Measurements from ENCODE around the gene SLC35G4. TPM values are rescaled to one million over a fixed set of nuclear protein-coding genes. Genes with fewer than 3 reads are reported as not detected.

The SLC35G4 gene
- total RNA-seq, 1 experiment from 2014 or later = not detected

DNA sequence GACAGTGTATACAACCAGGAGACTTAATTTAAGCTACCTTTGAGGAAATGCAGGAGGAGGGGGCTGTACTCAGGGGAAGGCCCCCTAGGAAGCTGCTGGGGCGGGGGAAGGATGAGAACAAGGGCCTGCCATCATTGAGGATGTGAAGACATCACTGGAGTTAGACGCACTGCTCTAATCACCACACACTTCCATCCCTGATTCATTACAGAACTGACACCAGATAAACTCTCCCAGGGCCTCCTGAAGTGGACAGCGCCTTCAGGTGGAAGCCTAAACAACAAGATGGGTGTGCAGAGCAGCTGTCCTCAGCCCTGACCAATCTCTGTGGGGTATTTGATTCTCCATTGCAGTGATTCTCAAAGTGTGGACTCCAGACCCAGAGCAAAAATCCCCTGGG lies 30.6 kb upstream of the SLC35G4 start:
- no CpG with 5 or more reads among the region's 3 CpGs for WGBS (ENCODE audit: extremely low coverage, insufficient read length, low lambda C conversion rate)
- Histone ChIP-seq H3K4ac (ENCODE audit: low read depth, low read length) (no peak overlapping the region), H3K14ac (ENCODE audit: insufficient read depth, low read length) (no peak overlapping the region), H2BK5ac (ENCODE audit: insufficient read length, low read length) (no peak overlapping the region), H4K91ac (ENCODE audit: insufficient read length, low read depth, low read length) (no peak overlapping the region), H4K20me1 (ENCODE audit: control insufficient read depth, insufficient read depth, insufficient read length) (no peaks in the 10 kb centered on the region), H3K23me2 (ENCODE audit: insufficient read length, low read depth, low read length, poor library complexity, severe bottlenecking) (no peaks in the 10 kb centered on the region), H3K4me1 (ENCODE audit: insufficient read depth, low read length) (no peaks in the 10 kb centered on the region), H2BK12ac (ENCODE audit: insufficient read length, low read depth, low read length) (no peak overlapping the region), H3K18ac (ENCODE audit: insufficient read length, low read depth, low read length) (no peak overlapping the region), H2AK5ac (ENCODE audit: insufficient read length, low read length) (no peak overlapping the region), H4K5ac (ENCODE audit: insufficient read length, low read depth, low read length) (no peak overlapping the region), H3K27ac (ENCODE audit: insufficient read length, low read depth, low read length) (no peak overlapping the region), H3K4me2 (ENCODE audit: insufficient read depth, insufficient read length, low read length) (no peak overlapping the region), H3K9me3 (ENCODE audit: control insufficient read depth, low read depth, low read length) (no peaks in the 10 kb centered on the region), H2AFZ (ENCODE audit: low read length) (no peak overlapping the region), H3K79me1 (ENCODE audit: insufficient read depth, low read depth, low read length, poor library complexity, severe bottlenecking) (no peaks in the 10 kb centered on the region), H3K56ac (ENCODE audit: insufficient read length, low read depth, low read length) (no peak overlapping the region), H3K79me2 (ENCODE audit: insufficient read depth, low read length) (no peaks in the 10 kb centered on the region), H2BK120ac (ENCODE audit: low read depth, low read length, poor library complexity, severe bottlenecking) (no peak overlapping the region), H4K8ac (replicated peaks; ENCODE audit: insufficient read length, low read depth, low read length) (no peak overlapping the region), H3K9ac (ENCODE audit: extremely low read depth, insufficient read length, low read length) (no peak overlapping the region), H3T11ph (ENCODE audit: low read length) (no peak overlapping the region), H3K27me3 (ENCODE audit: insufficient read depth, low read length) (no peaks in the 10 kb centered on the region), H2BK15ac (ENCODE audit: low read depth, low read length) (no peak overlapping the region), H2BK20ac (ENCODE audit: low read depth, low read length, poor library complexity, severe bottlenecking) (no peak overlapping the region), H3K23ac (ENCODE audit: insufficient read length, low read depth, low read length) (no peak overlapping the region)
- no peaks in the 10 kb centered on the region for H3K36me3 Mint-ChIP-seq (ENCODE audit: insufficient read depth in 1 of 3, low read depth in 3 of 3)
- H3K27me3 Mint-ChIP-seq (ENCODE audit: low read depth) = no peaks in the 10 kb centered on the region; the same call in none of the 2 replicates
- no peak overlapping the region for H3K4me3 Mint-ChIP-seq
- H3K27ac Mint-ChIP-seq = no peak overlapping the region; a peak in 1 of 7 replicates
- no peak for DNase-seq
- H3K9me3 Mint-ChIP-seq = no peaks in the 10 kb centered on the region
- H3K4me1 Mint-ChIP-seq = peaks cover 4 to 10% of the 10 kb centered on the region in 2 experiments; a peak in 2 of 4 replicates
- TF ChIP-seq, protein P1, sequence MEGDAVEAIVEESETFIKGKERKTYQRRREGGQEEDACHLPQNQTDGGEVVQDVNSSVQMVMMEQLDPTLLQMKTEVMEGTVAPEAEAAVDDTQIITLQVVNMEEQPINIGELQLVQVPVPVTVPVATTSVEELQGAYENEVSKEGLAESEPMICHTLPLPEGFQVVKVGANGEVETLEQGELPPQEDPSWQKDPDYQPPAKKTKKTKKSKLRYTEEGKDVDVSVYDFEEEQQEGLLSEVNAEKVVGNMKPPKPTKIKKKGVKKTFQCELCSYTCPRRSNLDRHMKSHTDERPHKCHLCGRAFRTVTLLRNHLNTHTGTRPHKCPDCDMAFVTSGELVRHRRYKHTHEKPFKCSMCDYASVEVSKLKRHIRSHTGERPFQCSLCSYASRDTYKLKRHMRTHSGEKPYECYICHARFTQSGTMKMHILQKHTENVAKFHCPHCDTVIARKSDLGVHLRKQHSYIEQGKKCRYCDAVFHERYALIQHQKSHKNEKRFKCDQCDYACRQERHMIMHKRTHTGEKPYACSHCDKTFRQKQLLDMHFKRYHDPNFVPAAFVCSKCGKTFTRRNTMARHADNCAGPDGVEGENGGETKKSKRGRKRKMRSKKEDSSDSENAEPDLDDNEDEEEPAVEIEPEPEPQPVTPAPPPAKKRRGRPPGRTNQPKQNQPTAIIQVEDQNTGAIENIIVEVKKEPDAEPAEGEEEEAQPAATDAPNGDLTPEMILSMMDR (conservative IDR thresholded peaks at IDR 0.05) = no peak
